Measurements from ENCODE around the gene LRRC18. TPM values are rescaled to one million over a fixed set of nuclear protein-coding genes. Genes with fewer than 3 reads are reported as not detected.

LRRC18 gene
- total RNA-seq, 1 experiment from 2014 or later: not detected

DNA sequence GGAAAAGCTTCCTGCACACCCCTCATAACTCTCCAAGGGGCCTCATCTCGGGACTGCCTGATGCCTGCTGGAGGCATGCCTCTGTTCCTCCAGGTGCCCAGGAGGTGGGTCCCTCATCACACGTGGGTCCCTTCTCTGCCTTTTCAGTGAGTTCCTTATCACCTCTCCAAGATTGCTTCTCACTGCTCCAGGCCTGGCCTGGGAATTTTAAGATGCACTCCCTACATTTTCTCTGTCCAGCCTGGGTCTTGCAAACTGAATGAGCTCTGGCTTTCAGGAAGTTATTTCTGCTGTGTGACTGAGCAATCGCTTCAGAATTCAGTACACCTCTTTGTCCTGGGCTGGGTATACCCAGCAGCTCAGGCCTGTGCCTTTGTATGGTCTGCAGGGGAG is 43.8 kb downstream of the LRRC18 start:
- Histone ChIP-seq H3K18ac (ENCODE audit: insufficient read length, low read depth, low read length) (no peak overlapping the region), H3K4me2 (ENCODE audit: insufficient read depth, insufficient read length, low read length) (no peak overlapping the region), H3K23ac (ENCODE audit: insufficient read length, low read depth, low read length) (no peak overlapping the region), H3K27ac (ENCODE audit: insufficient read length, low read depth, low read length) (no peak overlapping the region), H3K79me1 (ENCODE audit: insufficient read depth, low read depth, low read length, poor library complexity, severe bottlenecking) (no peaks in the 10 kb centered on the region), H4K5ac (ENCODE audit: insufficient read length, low read depth, low read length) (no peak overlapping the region), H3K9ac (ENCODE audit: extremely low read depth, insufficient read length, low read length) (no peak overlapping the region), H3K23me2 (ENCODE audit: insufficient read length, low read depth, low read length, poor library complexity, severe bottlenecking) (no peaks in the 10 kb centered on the region), H4K8ac (replicated peaks; ENCODE audit: insufficient read length, low read depth, low read length) (no peak overlapping the region), H2AFZ (ENCODE audit: low read length) (no peak overlapping the region), H3K27me3 (ENCODE audit: insufficient read depth, low read length) (no peaks in the 10 kb centered on the region), H2BK12ac (ENCODE audit: insufficient read length, low read depth, low read length) (no peak overlapping the region), H3K56ac (ENCODE audit: insufficient read length, low read depth, low read length) (no peak overlapping the region), H2AK5ac (ENCODE audit: insufficient read length, low read length) (no peak overlapping the region), H2BK120ac (ENCODE audit: low read depth, low read length, poor library complexity, severe bottlenecking) (no peak overlapping the region), H4K91ac (ENCODE audit: insufficient read length, low read depth, low read length) (no peak overlapping the region), H3K4ac (ENCODE audit: low read depth, low read length) (no peak overlapping the region), H3K9me3 (ENCODE audit: control insufficient read depth, low read depth, low read length) (no peaks in the 10 kb centered on the region), H2BK5ac (ENCODE audit: insufficient read length, low read length) (no peak overlapping the region), H3T11ph (ENCODE audit: low read length) (no peak overlapping the region), H2BK20ac (ENCODE audit: low read depth, low read length, poor library complexity, severe bottlenecking) (no peak overlapping the region), H3K79me2 (ENCODE audit: insufficient read depth, low read length) (no peaks in the 10 kb centered on the region), H4K20me1 (ENCODE audit: control insufficient read depth, insufficient read depth, insufficient read length) (no peaks in the 10 kb centered on the region), H2BK15ac (ENCODE audit: low read depth, low read length) (no peak overlapping the region), H3K4me1 (ENCODE audit: insufficient read depth, low read length) (no peaks in the 10 kb centered on the region), H3K14ac (ENCODE audit: insufficient read depth, low read length) (no peak overlapping the region; the same call in 1 of the 2 replicates)
- H3K27ac Mint-ChIP-seq: no peak overlapping the region
- H3K27me3 Mint-ChIP-seq (ENCODE audit: low read depth): no peaks in the 10 kb centered on the region
- no CpG with 5 or more reads among the region's 3 CpGs for WGBS (ENCODE audit: extremely low coverage, insufficient read length, low lambda C conversion rate)
- DNase-seq: no peak
- TF ChIP-seq, protein P1, sequence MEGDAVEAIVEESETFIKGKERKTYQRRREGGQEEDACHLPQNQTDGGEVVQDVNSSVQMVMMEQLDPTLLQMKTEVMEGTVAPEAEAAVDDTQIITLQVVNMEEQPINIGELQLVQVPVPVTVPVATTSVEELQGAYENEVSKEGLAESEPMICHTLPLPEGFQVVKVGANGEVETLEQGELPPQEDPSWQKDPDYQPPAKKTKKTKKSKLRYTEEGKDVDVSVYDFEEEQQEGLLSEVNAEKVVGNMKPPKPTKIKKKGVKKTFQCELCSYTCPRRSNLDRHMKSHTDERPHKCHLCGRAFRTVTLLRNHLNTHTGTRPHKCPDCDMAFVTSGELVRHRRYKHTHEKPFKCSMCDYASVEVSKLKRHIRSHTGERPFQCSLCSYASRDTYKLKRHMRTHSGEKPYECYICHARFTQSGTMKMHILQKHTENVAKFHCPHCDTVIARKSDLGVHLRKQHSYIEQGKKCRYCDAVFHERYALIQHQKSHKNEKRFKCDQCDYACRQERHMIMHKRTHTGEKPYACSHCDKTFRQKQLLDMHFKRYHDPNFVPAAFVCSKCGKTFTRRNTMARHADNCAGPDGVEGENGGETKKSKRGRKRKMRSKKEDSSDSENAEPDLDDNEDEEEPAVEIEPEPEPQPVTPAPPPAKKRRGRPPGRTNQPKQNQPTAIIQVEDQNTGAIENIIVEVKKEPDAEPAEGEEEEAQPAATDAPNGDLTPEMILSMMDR (conservative IDR thresholded peaks at IDR 0.05): no peak
- no peaks in the 10 kb centered on the region for H3K4me1 Mint-ChIP-seq
- H3K36me3 Mint-ChIP-seq (ENCODE audit: insufficient read depth in 1 of 3, low read depth in 3 of 3): no peaks in the 10 kb centered on the region
- no peaks in the 10 kb centered on the region for H3K9me3 Mint-ChIP-seq
- no peak overlapping the region for H3K4me3 Mint-ChIP-seq

All from H9 (cell line).